WTC11 (cell line): Measurements from ENCODE around the gene KRT80. TPM values are rescaled to one million over a fixed set of nuclear protein-coding genes. Genes with fewer than 3 reads are reported as not detected.

Source experiments
- ATAC-seq: fragments of 200-7000 bp; cut with Tn5 transposase; 2 replicates; pipeline ENCODE4 v1.10.0; 2021; ENCODE audit warnings: mild to moderate bottlenecking, moderate library complexity
- CTCF ChIA-PET: fragments of 300-600 bp; sonication (Branson Sonifier 250); formaldehyde crosslinking; loops from one replicate; lab custom pipeline; 2021; ENCODE audit warnings: antibody characterized with exemption; lab: Charles Lee
- POLR2A ChIA-PET: fragments of 350-600 bp; sonication (Branson Sonifier 250); formaldehyde crosslinking; loops from one replicate; lab custom pipeline; 2021; ENCODE audit warnings: antibody characterized with exemption; lab: Charles Lee
- DNase-seq: peaks from one replicate; pipeline ENCODE4 v3.0.0; 2021; ENCODE audit warnings: low spot score
- H3K27ac Mint-ChIP-seq: 2 replicates; pipeline ENCODE4 v1.8.0; 2021; ENCODE audit warnings: mixed read lengths
- H3K27me3 Mint-ChIP-seq: 2 replicates; pipeline ENCODE4 v1.8.0; 2021; ENCODE audit warnings: low read depth, mild to moderate bottlenecking, moderate library complexity, mixed read lengths
- H3K36me3 Mint-ChIP-seq: 2 replicates; pipeline ENCODE4 v1.8.0; 2021; ENCODE audit warnings: mixed read lengths
- H3K4me1 Mint-ChIP-seq: 2 replicates; pipeline ENCODE4 v1.8.0; 2022; ENCODE audit warnings: mixed read lengths
- H3K4me3 Mint-ChIP-seq: 2 replicates; pipeline ENCODE4 v1.8.0; 2021; ENCODE audit warnings: mild to moderate bottlenecking, moderate library complexity, mixed read lengths
- H3K9me3 Mint-ChIP-seq: 2 replicates; pipeline ENCODE4 v1.8.0; 2021; ENCODE audit warnings: mixed read lengths
- ATF3 ChIP-seq: sonication (generic); formaldehyde crosslinking; conservative IDR thresholded peaks from 2 replicates; pipeline ENCODE4 v1.8.1; 2022; ENCODE audit warnings: mild to moderate bottlenecking, missing genetic modification reagents
- CREM ChIP-seq: sonication (generic); formaldehyde crosslinking; IDR thresholded peaks from 2 replicates; pipeline ENCODE4 v1.8.1; 2022; ENCODE audit warnings: mild to moderate bottlenecking, missing genetic modification reagents, moderate library complexity
- CTCF ChIP-seq: fragments of 200-600 bp; IDR thresholded peaks from 2 replicates; pipeline ENCODE4 v1.8.0; 2022; ENCODE audit warnings: antibody characterized with exemption
- EMX1 ChIP-seq: fragments of 250-450 bp; sonication (Bioruptor Pico); IDR thresholded peaks from 2 replicates; pipeline ENCODE4 v1.8.0; 2021; ENCODE audit warnings: mild to moderate bottlenecking
- ERG ChIP-seq: fragments of 250-450 bp; sonication (Bioruptor Pico); IDR thresholded peaks from 2 replicates; pipeline ENCODE4 v1.8.0; 2021; ENCODE audit warnings: mild to moderate bottlenecking
- FOXJ3 ChIP-seq: sonication (generic); formaldehyde crosslinking; IDR thresholded peaks from 2 replicates; pipeline ENCODE4 v1.9.0; 2021; ENCODE audit warnings: missing genetic modification reagents, mild to moderate bottlenecking, borderline replicate concordance
- GRHL2 ChIP-seq: fragments of 250-450 bp; sonication (Bioruptor Pico); IDR thresholded peaks from 2 replicates; pipeline ENCODE4 v1.8.0; 2022; ENCODE audit warnings: mild to moderate bottlenecking, moderate library complexity; ENCODE audit not compliant: insufficient replicate concordance, severe bottlenecking
- HMGXB4 ChIP-seq: sonication (generic); formaldehyde crosslinking; IDR thresholded peaks from 2 replicates; pipeline ENCODE4 v1.8.1; 2023; ENCODE audit warnings: mild to moderate bottlenecking, moderate library complexity, missing genetic modification reagents
- MXD4 ChIP-seq: fragments of 250-450 bp; sonication (Bioruptor Pico); IDR thresholded peaks from 2 replicates; pipeline ENCODE4 v1.8.0; 2021; ENCODE audit warnings: mild to moderate bottlenecking, moderate library complexity, borderline replicate concordance
- MYBL2 ChIP-seq: sonication (generic); formaldehyde crosslinking; IDR thresholded peaks from 2 replicates; pipeline ENCODE4 v1.8.1; 2023; ENCODE audit warnings: mild to moderate bottlenecking, moderate library complexity, missing genetic modification reagents
- NFYB ChIP-seq: sonication (generic); formaldehyde crosslinking; conservative IDR thresholded peaks from 2 replicates; pipeline ENCODE4 v1.8.0; 2022; ENCODE audit warnings: low read depth, missing genetic modification reagents
- NR1H2 ChIP-seq: sonication (generic); formaldehyde crosslinking; IDR thresholded peaks from 2 replicates; pipeline ENCODE4 v1.9.0; 2021; ENCODE audit warnings: mild to moderate bottlenecking, moderate library complexity, missing genetic modification reagents
- NR3C1 ChIP-seq: sonication (generic); formaldehyde crosslinking; conservative IDR thresholded peaks from 2 replicates; pipeline ENCODE4 v1.8.1; 2023; ENCODE audit warnings: low read depth, mild to moderate bottlenecking, missing genetic modification reagents
- OVOL2 ChIP-seq: fragments of 250-450 bp; sonication (Bioruptor Pico); IDR thresholded peaks from 2 replicates; pipeline ENCODE4 v1.9.0; 2021; ENCODE audit warnings: mild to moderate bottlenecking, borderline replicate concordance
- PRRX2 ChIP-seq: fragments of 250-450 bp; sonication (Bioruptor Pico); IDR thresholded peaks from 2 replicates; pipeline ENCODE4 v1.8.0; 2021; ENCODE audit warnings: mild to moderate bottlenecking
- RORB ChIP-seq: fragments of 250-450 bp; sonication (Bioruptor Pico); IDR thresholded peaks from 2 replicates; pipeline ENCODE4 v1.9.0; 2021; ENCODE audit warnings: mild to moderate bottlenecking
- TEAD1 ChIP-seq: sonication (generic); formaldehyde crosslinking; IDR thresholded peaks from 2 replicates; pipeline ENCODE4 v1.8.0; 2022; ENCODE audit warnings: mild to moderate bottlenecking, missing genetic modification reagents
- TP53 ChIP-seq: sonication (generic); formaldehyde crosslinking; IDR thresholded peaks from 2 replicates; pipeline ENCODE4 v1.8.1; 2023; ENCODE audit warnings: mild to moderate bottlenecking, missing genetic modification reagents
- ZBTB21 ChIP-seq: sonication (generic); formaldehyde crosslinking; IDR thresholded peaks from 2 replicates; pipeline ENCODE4 v1.8.1; 2023; ENCODE audit warnings: mild to moderate bottlenecking, missing genetic modification reagents, borderline replicate concordance
- ZBTB43 ChIP-seq: sonication (generic); formaldehyde crosslinking; IDR thresholded peaks from 2 replicates; pipeline ENCODE4 v1.8.1; 2023; ENCODE audit warnings: mild to moderate bottlenecking, missing genetic modification reagents
- ZNF219 ChIP-seq: sonication (generic); formaldehyde crosslinking; IDR thresholded peaks from 2 replicates; pipeline ENCODE4 v1.8.0; 2023; ENCODE audit warnings: missing genetic modification reagents, mild to moderate bottlenecking, borderline replicate concordance
- ZNF232 ChIP-seq: sonication (generic); formaldehyde crosslinking; IDR thresholded peaks from 2 replicates; pipeline ENCODE4 v1.8.0; 2022; ENCODE audit warnings: mild to moderate bottlenecking, missing genetic modification reagents
- ZNF263 ChIP-seq: sonication (generic); formaldehyde crosslinking; IDR thresholded peaks from 2 replicates; pipeline ENCODE4 v1.8.1; 2022; ENCODE audit warnings: low read depth, mild to moderate bottlenecking, moderate library complexity, missing genetic modification reagents
- ZNF317 ChIP-seq: sonication (generic); formaldehyde crosslinking; IDR thresholded peaks from 2 replicates; pipeline ENCODE4 v1.8.1; 2023; ENCODE audit warnings: low read depth, mild to moderate bottlenecking, moderate library complexity, missing genetic modification reagents, borderline replicate concordance
- ZNF671 ChIP-seq: fragments of 250-450 bp; sonication (Bioruptor Pico); IDR thresholded peaks from 2 replicates; pipeline ENCODE4 v1.8.0; 2021; ENCODE audit warnings: mild to moderate bottlenecking
- total RNA-seq: library from RNA; stranded (reverse); gene quantifications from 3 replicates; pipeline ENCODE4 v1.2.3, GENCODE V29; 2021

KRT80 gene
- total RNA-seq, 1 experiment from 2014 or later, result 0.11 TPM

- 0 out of 2 replicates have a peak, but pooled peaks have one; percentile 51 for TF ChIP-seq TEAD1
- TF ChIP-seq TP53, result no peak
- TF ChIP-seq, all 79 proteins: peak for 4
Measured at GRCh38 chr12:52125476-52125900, 66.3 kb downstream of the KRT80 start (continued).

- CTCF ChIA-PET, result interaction anchor here (0.6 to 13.2 kb wide), 18 partner anchors 15 to 225 kb away, joined by 3 to 435 read pairs (median 6); partner anchors contain the start of genes ATG101, SMIM41 and TAMALIN
- H3K4me1 Mint-ChIP-seq, result peaks cover 91% of the 10 kb centered on the region
- 0 out of 2 replicates have a peak, but pooled peaks cover 4% of the 10 kb centered on the region for H3K27me3 Mint-ChIP-seq
- H3K4me3 Mint-ChIP-seq, result no peak overlapping the region
- DNase-seq, result no peak
- ATAC-seq, result no peak
- POLR2A ChIA-PET, result interaction anchor here (0.6 to 0.7 kb wide), 2 partner anchors 64 to 87 kb away, joined by 4 to 6 read pairs; no protein-coding TSS in a partner anchor
- no peaks in the 10 kb centered on the region for H3K36me3 Mint-ChIP-seq
- no peaks in the 10 kb centered on the region for H3K9me3 Mint-ChIP-seq
- no peak for TF ChIP-seq ZNF232 (CRISPR knock-in tag)
- TF ChIP-seq NFYB, result no peak
- no peak for TF ChIP-seq ZNF263 (CRISPR knock-in tag)
- TF ChIP-seq CTCF, result no peak
- no peak for TF ChIP-seq MYBL2 (CRISPR knock-in tag)
- TF ChIP-seq CREM, result no peak
- no peak for TF ChIP-seq ZNF671 (CRISPR knock-in tag)
- no peak for TF ChIP-seq NR3C1 (CRISPR knock-in tag)
- TF ChIP-seq ERG (CRISPR knock-in tag), result no peak
- no peak for TF ChIP-seq ZNF219
- no peak for TF ChIP-seq GRHL2 (CRISPR knock-in tag)
- no peak for TF ChIP-seq ZNF317 (CRISPR knock-in tag)
- no peak for TF ChIP-seq NR1H2 (CRISPR knock-in tag)
- TF ChIP-seq PRRX2 (CRISPR knock-in tag), result no peak
- TF ChIP-seq EMX1 (CRISPR knock-in tag), result no peak
- no peak for TF ChIP-seq HMGXB4
- no peak for TF ChIP-seq ZBTB21 (CRISPR knock-in tag)
- no peak for TF ChIP-seq FOXJ3 (CRISPR knock-in tag)
- TF ChIP-seq, all 79 proteins: peak for 0
- no peak overlapping the region for H3K27ac Mint-ChIP-seq
Measured at GRCh38 chr12:52123487-52124186, 68.2 kb downstream of the KRT80 start.

GRCh38 chr12:52122904-52123303 lies 68.9 kb downstream of the KRT80 start:
- no peak for TF ChIP-seq OVOL2 (CRISPR knock-in tag)
- no peak for TF ChIP-seq MXD4 (CRISPR knock-in tag)
- TF ChIP-seq ERG (CRISPR knock-in tag), result no peak
- no peak for TF ChIP-seq GRHL2 (CRISPR knock-in tag)
- no peak for TF ChIP-seq RORB
- no peak for TF ChIP-seq ATF3 (CRISPR knock-in tag)
- TF ChIP-seq ZBTB43 (CRISPR knock-in tag), result no peak
- Mint-ChIP-seq H3K4me3 (no peak overlapping the region), H3K27me3 (0 out of 2 replicates have a peak, but pooled peaks cover 4% of the 10 kb centered on the region), H3K9me3 (no peaks in the 10 kb centered on the region), H3K36me3 (no peaks in the 10 kb centered on the region), H3K4me1 (peaks cover 90% of the 10 kb centered on the region), H3K27ac (no peak overlapping the region)
- CTCF ChIA-PET, result interaction anchor here (0.6 to 13.2 kb wide), 15 partner anchors 7 to 205 kb away, joined by 3 to 435 read pairs (median 7); partner anchors contain the start of genes SMIM41 and TAMALIN
- ATAC-seq (no peak), DNase-seq (no peak)
- POLR2A ChIA-PET, result interaction anchor here (0.6 to 0.7 kb wide), 2 partner anchors 64 to 87 kb away, joined by 4 to 6 read pairs; no protein-coding TSS in a partner anchor
